ENCODE results near the gene SGSM1.

Gene SGSM1

GRCh38 chr22:24947383-24947782 is 141.4 kb downstream of the SGSM1 start:
- no peak overlapping the region for H3K27ac ChIP-seq
- TF ChIP-seq ZFX (IDR thresholded peaks at IDR 0.05; ENCODE audit: borderline replicate concordance) (no peak), CTCF (IDR thresholded peaks at IDR 0.05) (no peak)

DNA sequence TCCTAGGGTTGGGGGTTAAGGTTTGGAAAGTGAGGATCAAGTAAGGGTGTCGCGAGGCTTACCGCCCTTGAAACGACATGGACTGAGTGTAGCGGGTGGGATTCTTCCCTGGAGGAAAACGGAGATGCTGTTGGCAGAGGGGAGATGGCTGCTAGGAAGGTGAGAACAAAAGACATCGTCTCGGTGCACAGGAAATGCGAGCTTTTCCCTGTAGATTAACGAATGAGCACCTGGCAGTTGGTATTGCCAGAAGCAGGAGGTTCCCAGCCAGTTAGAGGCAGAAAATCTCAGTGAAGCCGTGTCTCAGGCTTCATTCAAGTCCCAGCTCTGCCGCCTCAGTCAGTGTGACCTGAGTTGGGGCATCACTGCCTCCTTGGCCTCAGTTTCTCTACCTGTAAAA is 141.9 kb downstream of the SGSM1 start:
- TF ChIP-seq CTCF (IDR thresholded peaks at IDR 0.05): no peak
- TF ChIP-seq ZFX (IDR thresholded peaks at IDR 0.05; ENCODE audit: borderline replicate concordance): no peak
- H3K27ac ChIP-seq: no peak overlapping the region

- no peak overlapping the region for H3K27ac ChIP-seq
- TF ChIP-seq CTCF (IDR thresholded peaks at IDR 0.05) (no peak), ZFX (IDR thresholded peaks at IDR 0.05; ENCODE audit: borderline replicate concordance) (no peak)
These were observed 142.6 kb downstream of the SGSM1 start for GRCh38 chr22:24948356-24949202.

- H3K27ac ChIP-seq: no peak overlapping the region
- TF ChIP-seq CTCF (IDR thresholded peaks at IDR 0.05): no peak
- no peak for TF ChIP-seq ZFX (IDR thresholded peaks at IDR 0.05; ENCODE audit: borderline replicate concordance)
These were observed 144.4 kb downstream of the SGSM1 start for GRCh38 chr22:24950272-24950902.

DNA sequence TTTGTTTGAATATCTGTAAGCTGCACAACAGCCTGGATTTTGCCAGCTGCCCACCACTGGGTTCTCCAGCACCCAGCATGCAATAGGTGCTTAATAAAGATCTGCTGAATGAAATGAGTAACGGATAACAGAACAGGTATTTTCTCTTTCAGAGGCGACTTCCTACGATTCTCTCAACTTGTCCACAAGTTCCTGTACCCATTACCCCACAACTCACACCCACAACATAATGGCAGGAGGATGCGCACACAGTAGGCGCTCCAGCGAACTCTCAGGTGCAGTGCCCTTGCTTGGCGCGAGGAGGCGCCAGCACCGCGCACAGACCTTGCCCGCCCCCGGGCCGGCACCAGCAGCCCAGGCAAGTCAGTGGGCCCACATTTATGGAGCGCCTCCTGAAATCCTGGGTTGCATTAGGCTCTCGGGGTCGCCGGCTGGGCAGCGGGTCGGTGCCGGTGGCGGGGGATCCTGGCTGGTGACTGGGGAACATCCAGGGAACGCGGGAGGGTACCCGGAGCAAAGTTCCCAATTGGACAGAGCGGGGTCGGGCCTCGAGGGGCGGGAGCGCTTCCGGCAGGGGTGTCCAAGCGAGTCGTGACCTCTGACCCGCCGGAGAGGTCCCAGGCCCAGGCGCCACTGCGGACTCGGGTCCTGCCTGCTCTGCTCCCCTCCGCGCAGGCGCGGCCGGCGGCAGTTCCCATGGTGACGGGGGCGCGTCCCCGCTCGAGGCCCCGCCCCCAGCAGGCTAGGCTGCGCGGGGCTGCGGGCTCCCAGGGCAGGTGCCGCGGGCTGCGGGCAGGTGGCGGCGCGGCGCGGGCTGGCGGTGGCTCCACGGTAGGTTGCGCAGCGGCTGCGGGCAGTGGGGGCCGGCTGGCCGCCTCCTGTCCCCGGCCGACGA is 146.2 kb downstream of the SGSM1 start, which contains the start of gene KIAA1671:
Gene KIAA1671 (plus strand): TSS at position 775 of the 895 bp plus-strand sequence. CDS start 75,284 bp downstream, outside the sequence.
- TF ChIP-seq CTCF (IDR thresholded peaks at IDR 0.05) (peak; percentile 98), ZFX (IDR thresholded peaks at IDR 0.05; ENCODE audit: borderline replicate concordance) (no peak)
- H3K27ac ChIP-seq: peak within 1 kb of the TSS; percentile 81

- TF ChIP-seq ZFX (IDR thresholded peaks at IDR 0.05; ENCODE audit: borderline replicate concordance): no peak
- TF ChIP-seq CTCF (IDR thresholded peaks at IDR 0.05): no peak
- H3K27ac ChIP-seq: peak overlapping the region; percentile 81
These were observed 146.9 kb downstream of the SGSM1 start for GRCh38 chr22:24952837-24953383.
